K562 (cell line): ENCODE results near the gene NFATC1. TPM values are rescaled to one million over a fixed set of nuclear protein-coding genes. Genes with fewer than 3 reads are reported as not detected.

Experiments used
- ATAC-seq: fragments of 200-7000 bp; cut with Tn5 transposase; 3 replicates; pipeline ENCODE4 v1.9.1; 2020; ENCODE audit warnings: moderate library complexity
- BruUV-seq: library from RNA; stranded (reverse); fragments of 400-500 nt; replicated peaks from 2 replicates; lab custom pipeline; 2021; lab: Mats Ljungman, UMichigan
- CTCF ChIA-PET: fragments of 300-600 bp; formaldehyde crosslinking; extraction: SDS; loops from one replicate; lab custom pipeline; 2021; ENCODE audit warnings: low intra/inter-chr PET ratio; lab: Yijun Ruan, JAX
- POLR2A ChIA-PET: fragments of 300-600, 350-650 bp; sonication (Branson Sonifier 250); formaldehyde crosslinking; extraction: SDS; loops from one replicate; lab custom pipeline; 2021; ENCODE audit warnings: antibody characterized with exemption, inconsistent platforms; lab: Yijun Ruan, JAX
- DNase-seq, 4 experiments: peaks; one replicate each; pipeline versions ENCODE4 v3.0.0 to v3.0.0-alpha.2; 2011 to 2018; ENCODE audit warnings: low spot score in 3 of 4, mixed read lengths in 3 of 4; ENCODE audit errors: extremely low read depth in 1 of 4
- FAIRE-seq: peaks from 2 replicates; lab custom pipeline; 2011; peaks lifted over from hg19 to GRCh38; lab: Jason Lieb, UNC
- H2AFZ ChIP-seq: 2 replicates; pipeline ENCODE4 v1.6.0; 2011; ENCODE audit warnings: low read depth, low read length, control low read depth, inconsistent platforms
- H3K27ac ChIP-seq: fragments of 200-600 bp; 3 replicates; pipeline ENCODE4 v1.8.0; 2011; ENCODE audit warnings: low read depth, mild to moderate bottlenecking, control low read depth, inconsistent platforms, low read length, moderate library complexity, mixed read lengths; ENCODE audit errors: extremely low read depth
- H3K27me3 ChIP-seq, 2 experiments: fragments of 300-600 bp in 1 of 2; 2 replicates in 1 of 2; 3 replicates in 1 of 2; pipeline versions ENCODE4 v1.6.0 to v1.8.0; 2011; ENCODE audit warnings: inconsistent platforms in 2 of 2, low read length in 2 of 2, mild to moderate bottlenecking in 1 of 2, mixed read lengths in 1 of 2, moderate library complexity in 1 of 2; ENCODE audit not compliant: control insufficient read depth in 2 of 2, insufficient read depth in 2 of 2
- H3K36me3 ChIP-seq: fragments of 300-600 bp; 3 replicates; pipeline ENCODE4 v1.8.0; 2011; ENCODE audit warnings: mild to moderate bottlenecking, low read length, inconsistent platforms; ENCODE audit not compliant: control insufficient read depth, insufficient read depth
- H3K4me1 ChIP-seq, 2 experiments: fragments of 200-600 bp in 1 of 2; replicated peaks in 1 of 2; 2 replicates in 1 of 2; 3 replicates in 1 of 2; pipeline versions ENCODE4 v1.5.1 to v1.8.0; 2011; ENCODE audit warnings: inconsistent platforms in 2 of 2, low read length in 2 of 2, mild to moderate bottlenecking in 1 of 2, mixed read lengths in 1 of 2, moderate library complexity in 1 of 2; ENCODE audit not compliant: control insufficient read depth in 2 of 2, insufficient read depth in 2 of 2
- H3K4me2 ChIP-seq: 2 replicates; pipeline ENCODE4 v1.6.1; 2011; ENCODE audit warnings: low read length, control low read depth, inconsistent platforms, mixed read lengths; ENCODE audit not compliant: insufficient read depth
- H3K4me3 ChIP-seq: fragments of 200-600 bp; sonication (generic), shearing (Covaris generic); 2 replicates; pipeline ENCODE4 v1.5.1; 2016; ENCODE audit warnings: control low read depth, inconsistent platforms
- H3K79me2 ChIP-seq: fragments of 200-600 bp; 3 replicates; pipeline ENCODE4 v1.8.0; 2011; ENCODE audit warnings: low read length, inconsistent platforms; ENCODE audit not compliant: control insufficient read depth, insufficient read depth
- H3K9ac ChIP-seq, 2 experiments: 2 replicates each; pipeline versions ENCODE4 v1.6.0 to v1.6.1; 2011; ENCODE audit warnings: low read depth in 2 of 2, low read length in 2 of 2, control low read depth in 1 of 2, inconsistent platforms in 1 of 2, mild to moderate bottlenecking in 1 of 2, mixed read lengths in 1 of 2; ENCODE audit not compliant: insufficient read depth in 1 of 2
- H3K9me1 ChIP-seq: one replicate; pipeline ENCODE4 v1.6.0; 2011; ENCODE audit warnings: inconsistent platforms, mild to moderate bottlenecking, low read length, moderate library complexity; ENCODE audit not compliant: control insufficient read depth, insufficient read depth
- H3K9me3 ChIP-seq: replicated peaks from 2 replicates; pipeline ENCODE4 v1.5.1; 2011; ENCODE audit warnings: low read depth, low read length, inconsistent platforms; ENCODE audit not compliant: control insufficient read depth, insufficient read depth
- H4K20me1 ChIP-seq: replicated peaks from 2 replicates; pipeline ENCODE4 v1.6.1; 2011; ENCODE audit warnings: low read length, inconsistent platforms, mixed read lengths; ENCODE audit not compliant: control insufficient read depth, insufficient read depth
- CBX5 ChIP-seq: IDR thresholded peaks from 2 replicates; pipeline ENCODE4 v1.6.1; 2014; ENCODE audit warnings: low read depth, borderline replicate concordance
- DPF2 ChIP-seq: fragments of 450-650 bp; IDR thresholded peaks from 2 replicates; pipeline ENCODE4 v1.6.1; 2016
- HNRNPK ChIP-seq: fragments of 200-400 bp; formaldehyde crosslinking; IDR thresholded peaks from one replicate; pipeline ENCODE4 v1.6.1; 2018; ENCODE audit warnings: mild to moderate bottlenecking, low read depth, low read length; ENCODE audit not compliant: poor library complexity, severe bottlenecking
- HNRNPLL ChIP-seq: fragments of 200-400 bp; formaldehyde crosslinking; IDR thresholded peaks from 2 replicates; pipeline ENCODE4 v1.6.1; 2017; ENCODE audit warnings: low read length, low read depth, mild to moderate bottlenecking; ENCODE audit not compliant: poor library complexity, severe bottlenecking
- RFX7 ChIP-seq: fragments of 250-450 bp; sonication (Bioruptor Pico); IDR thresholded peaks from 2 replicates; pipeline ENCODE4 v1.5.1; 2021; ENCODE audit warnings: mild to moderate bottlenecking
- SMARCA4 ChIP-seq: fragments of 450-650 bp; IDR thresholded peaks from 2 replicates; pipeline ENCODE4 v1.6.1; 2016
- TCF15 ChIP-seq: fragments of 250-450 bp; sonication (Bioruptor Pico); IDR thresholded peaks from 2 replicates; pipeline ENCODE4 v1.8.0; 2022; ENCODE audit warnings: moderate library complexity, mild to moderate bottlenecking, inconsistent platforms
- ZNF3 ChIP-seq: fragments of 250-450 bp; sonication (Bioruptor Pico); IDR thresholded peaks from 2 replicates; pipeline ENCODE4 v1.5.0; 2021; ENCODE audit warnings: mild to moderate bottlenecking, moderate library complexity
- ZNF75A ChIP-seq: fragments of 450-650 bp; formaldehyde crosslinking; IDR thresholded peaks from 2 replicates; pipeline ENCODE4 v1.4.0; 2020; ENCODE audit warnings: mild to moderate bottlenecking
- WGBS: fragments of 100-300 bp; shearing (Covaris generic); methylation state at CpG from one replicate; pipeline ENCODE4 v1.1.6; 2016; ENCODE audit warnings: low coverage, mixed read lengths; ENCODE audit not compliant: insufficient coverage; ENCODE audit errors: missing lambda C conversion rate; 5-methylcytosine and 5-hydroxymethylcytosine counted together
- in situ Hi-C: fragments of 300-500 bp; cut with MboI; formaldehyde crosslinking; loops from 4 replicates; pipeline ENCODE4 v1.15.0; 2018; ENCODE audit warnings: inconsistent platforms, mixed read lengths
- intact Hi-C: fragments of 100-400 bp; cut with micrococcal nuclease; formaldehyde crosslinking; loops from 2 replicates; pipeline ENCODE4 v1.14.2; 2022
- polyA plus RNA-seq, 8 experiments: library from polyadenylated mRNA; depleted of rRNA in 4 of 8; stranded (reverse) in 5 of 8; unstranded in 3 of 8; fragments of >200 nt; fragmentation: Nextera tagmentation in 2 of 8; fragmentation: Illumina TruSeq in 1 of 8; extraction: Ambion mirVana in 2 of 8; extraction: Trizol in 1 of 8; gene quantifications; 2 replicates each; pipeline versions ENCODE4 v1.2.1 to v1.2.3, GENCODE V29; 2011 to 2014; ENCODE audit warnings: inconsistent platforms in 1 of 8, missing spikeins in 1 of 8
- total RNA-seq, 7 experiments: library from RNA; depleted of rRNA in 6 of 7; stranded (reverse); fragments of >200 nt in 6 of 7; fragmentation: Illumina TruSeq in 2 of 7; extraction: Trizol in 2 of 7; gene quantifications; 2 replicates each; pipeline versions ENCODE4 v1.2.1 to v1.2.3, GENCODE V29; 2011 to 2021; ENCODE audit warnings: low replicate concordance in 1 of 7

The NFATC1 gene
- total and polyA plus RNA-seq, 9 of the 15 experiments (the other 6 are each of a cell fraction or from before 2014, with no cell fraction given), result 1.1 to 16.4 (median 2.5) TPM

DNA sequence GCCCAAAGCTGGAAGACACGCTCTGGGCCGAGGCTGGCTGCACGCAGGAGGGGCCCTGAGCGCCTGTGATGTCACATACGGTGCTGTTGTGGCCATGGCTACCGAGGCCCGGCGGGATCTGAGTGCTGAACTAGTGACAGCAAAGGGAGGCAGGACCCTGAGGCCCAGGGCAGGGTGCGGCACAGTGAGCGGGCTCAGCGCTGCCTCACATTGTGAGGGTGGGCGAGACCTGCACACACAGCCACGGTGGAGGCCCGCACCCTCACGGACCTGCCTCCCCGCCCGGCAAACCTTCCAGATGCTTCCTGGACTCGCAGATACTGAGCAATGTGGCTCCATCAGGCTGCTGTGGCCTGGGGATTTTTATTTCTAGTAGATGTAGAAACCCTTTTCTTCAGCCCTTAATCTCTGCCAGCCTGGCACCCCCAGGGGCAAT lies 150.0 kb downstream of the NFATC1 start:
- Histone ChIP-seq H3K4me3 (no peak overlapping the region), H3K9me3 (no peaks in the 10 kb centered on the region), H3K27me3 (peaks cover 11 to 46% of the 10 kb centered on the region in 2 experiments; a peak in 4 of 5 replicates), H3K79me2 (no peaks in the 10 kb centered on the region), H3K4me1 (peaks cover 0 to 6% of the 10 kb centered on the region in 2 experiments; a peak in 2 of 5 replicates), H3K9ac (no peak overlapping the region), H3K4me2 (no peak overlapping the region), H3K9me1 (no peaks in the 10 kb centered on the region), H2AFZ (no peak overlapping the region), H3K36me3 (no peaks in the 10 kb centered on the region), H3K27ac (no peak overlapping the region), H4K20me1 (no peaks in the 10 kb centered on the region)
- no TSS peak for BruUV-seq
- no peak for TF ChIP-seq HNRNPLL
- TF ChIP-seq TCF15 (CRISPR knock-in tag), result no peak
- TF ChIP-seq ZNF3, result no peak
- TF ChIP-seq SMARCA4, result no peak
- no peak for TF ChIP-seq CBX5
- no peak for TF ChIP-seq RFX7 (CRISPR knock-in tag)
- TF ChIP-seq ZNF75A (CRISPR knock-in tag), result no peak
- TF ChIP-seq DPF2, result no peak
- TF ChIP-seq HNRNPK, result no peak
- in situ Hi-C loops, result loop anchor here (5.0 kb wide), 1 partner anchor 82 kb away; no protein-coding TSS in a partner anchor
- intact Hi-C loops, result no loop called here
- ATAC-seq (no peak), FAIRE-seq (no peak), DNase-seq (no peak)
- CTCF ChIA-PET, result no interaction called here
- POLR2A ChIA-PET, result no interaction called here
- WGBS, result 2% methylated on average over 10 of the region's 18 CpGs
